Endometrial microvascular endothelial cells (primary cell): ENCODE data around the gene SLCO3A1. TPM values are rescaled to one million over a fixed set of nuclear protein-coding genes. Genes with fewer than 3 reads are reported as not detected.

Experiments
- in situ Hi-C: cut with HindIII; loops from 2 replicates; pipeline ENCODE4 v1.10.0; 2017; ENCODE audit warnings: low sequenced_read_pairs, low pct_unique_long_range_greater_than_20kb; ENCODE audit errors: inconsistent ontology term
- total RNA-seq: library from RNA; depleted of rRNA; stranded (reverse); fragments of >200 nt; gene quantifications from one replicate; pipeline ENCODE4 v1.2.3, GENCODE V29; 2015; ENCODE audit errors: inconsistent ontology term

Gene SLCO3A1
- total RNA-seq, 1 donor from 2014 or later, result 2.0 TPM

DNA sequence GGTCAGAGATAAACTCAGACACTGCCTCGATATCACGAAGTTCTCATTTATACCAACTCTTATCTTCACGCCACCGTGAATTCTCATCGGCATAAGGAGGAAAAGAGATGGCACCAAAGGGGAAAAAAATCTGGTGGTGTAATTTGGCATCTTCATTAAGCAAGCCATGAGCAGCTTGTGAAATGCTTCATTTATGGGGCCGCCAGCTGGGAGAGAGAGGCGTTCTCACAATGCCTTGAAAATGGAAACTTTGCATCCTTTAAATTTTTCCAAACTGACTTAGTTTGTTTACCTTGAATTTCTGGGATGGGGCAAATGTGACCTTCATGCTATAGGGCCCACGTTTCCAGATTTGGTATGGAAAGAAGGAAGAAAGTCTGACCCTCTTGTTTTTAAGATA lies 297.7 kb downstream of the SLCO3A1 start:
- in situ Hi-C loops, result no loop called here

DNA sequence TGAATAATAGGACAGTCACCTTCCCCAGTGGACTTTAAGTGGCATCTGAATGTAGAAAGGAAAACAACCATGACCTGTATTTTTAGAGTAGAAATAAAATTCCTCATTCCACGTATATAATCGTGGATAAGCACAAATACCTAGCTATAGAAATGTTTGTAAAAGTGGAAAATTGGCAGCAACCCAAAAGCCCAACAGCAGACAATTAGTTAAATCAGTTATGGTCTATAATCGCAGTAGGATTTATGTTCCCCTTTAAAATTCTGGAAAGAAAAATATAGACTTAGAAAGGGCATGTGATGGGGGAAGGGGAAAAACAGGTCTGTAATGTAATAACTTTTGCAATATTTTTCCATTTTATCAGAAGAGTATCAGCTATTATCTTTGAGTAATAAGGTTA lies 298.2 kb downstream of the SLCO3A1 start:
- in situ Hi-C loops, result no loop called here

DNA sequence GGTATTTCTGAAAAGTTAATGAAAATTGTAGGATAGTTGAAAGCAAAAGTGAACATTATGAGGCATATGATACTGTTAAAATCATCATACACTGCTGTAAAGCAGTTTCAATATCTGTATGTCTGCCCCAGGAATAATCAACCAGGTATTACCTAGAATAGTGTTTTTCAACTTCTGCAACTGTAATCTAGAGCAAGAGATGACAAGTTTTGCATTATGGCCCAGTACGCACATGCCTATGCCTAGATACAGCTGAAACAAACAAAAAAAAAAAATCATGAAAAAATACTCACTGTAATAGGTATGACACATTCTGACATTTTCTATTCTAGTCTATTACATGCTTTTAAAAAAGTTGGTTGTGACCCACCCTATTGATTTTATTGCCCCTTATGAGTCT lies 299.5 kb downstream of the SLCO3A1 start:
- in situ Hi-C loops, result no loop called here

DNA sequence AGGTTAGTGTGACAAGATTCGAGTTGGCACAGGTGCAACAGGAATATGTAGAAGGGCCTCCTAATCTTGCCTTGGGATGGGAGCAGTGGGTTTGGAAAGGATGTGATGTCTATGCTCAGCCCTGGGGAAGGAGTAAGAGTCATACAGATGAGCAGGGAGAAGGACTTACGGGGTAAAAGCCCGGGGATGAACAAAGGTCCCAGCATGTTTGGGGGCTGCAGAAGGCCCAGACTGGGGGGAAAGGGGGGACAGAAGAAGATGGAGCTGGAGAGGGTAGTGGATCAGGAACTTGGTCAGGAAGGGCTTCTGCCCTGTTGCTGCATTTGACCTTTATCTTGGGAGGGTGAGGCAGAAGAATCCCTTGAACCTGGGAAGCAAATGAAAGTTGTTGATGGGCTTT lies 300.1 kb downstream of the SLCO3A1 start:
- in situ Hi-C loops, result no loop called here

DNA sequence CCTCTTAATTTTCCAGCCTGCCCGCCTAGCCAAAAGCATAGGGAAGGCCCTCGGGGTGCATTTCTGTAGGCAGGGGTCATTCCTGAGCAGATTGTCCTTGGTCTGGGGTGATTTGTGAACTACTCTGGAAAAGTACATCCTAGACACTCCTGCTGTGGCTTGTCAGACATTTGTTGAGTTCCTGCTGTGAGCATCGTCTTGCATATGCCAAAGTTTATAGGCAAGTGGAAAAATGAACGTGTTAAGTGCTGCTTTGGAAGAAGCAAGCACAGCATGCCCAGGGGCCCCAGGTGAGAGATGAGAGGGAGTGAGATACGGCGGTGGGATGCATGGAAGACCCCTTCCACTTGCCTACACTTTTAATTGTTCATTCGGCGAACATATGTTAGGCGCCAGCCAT lies 302.4 kb downstream of the SLCO3A1 start:
- in situ Hi-C loops, result no loop called here

DNA sequence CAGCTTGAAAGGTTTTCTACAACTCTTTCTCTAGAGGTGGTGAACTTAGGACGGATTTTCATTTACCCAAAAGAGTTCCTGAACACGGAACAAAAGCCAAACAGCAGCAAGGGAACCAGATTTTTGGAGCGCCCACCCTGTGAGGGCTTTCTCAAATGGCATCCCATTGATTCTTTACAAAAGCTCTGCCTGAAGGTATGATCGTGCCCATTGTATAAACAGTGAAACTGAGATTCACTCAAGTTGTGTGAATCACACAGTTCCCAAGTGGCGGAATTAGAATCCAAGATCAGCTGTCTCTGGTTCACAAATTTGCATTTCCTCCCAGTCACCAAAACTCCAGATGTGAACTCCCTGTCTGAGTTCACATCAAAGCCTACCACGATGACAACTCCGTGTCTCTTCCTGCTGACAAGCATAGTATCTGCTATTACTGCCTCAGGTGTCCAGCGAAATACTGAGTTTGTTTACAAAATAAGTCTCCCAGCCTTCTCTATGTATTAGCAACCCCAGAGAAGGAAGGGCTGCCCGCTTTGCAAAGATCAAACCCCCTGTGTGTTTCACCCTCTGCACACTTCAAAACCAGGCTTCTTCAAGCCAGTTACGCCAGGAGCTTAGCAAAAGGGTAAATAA lies 304.3 kb downstream of the SLCO3A1 start:
- in situ Hi-C loops, result no loop called here

DNA sequence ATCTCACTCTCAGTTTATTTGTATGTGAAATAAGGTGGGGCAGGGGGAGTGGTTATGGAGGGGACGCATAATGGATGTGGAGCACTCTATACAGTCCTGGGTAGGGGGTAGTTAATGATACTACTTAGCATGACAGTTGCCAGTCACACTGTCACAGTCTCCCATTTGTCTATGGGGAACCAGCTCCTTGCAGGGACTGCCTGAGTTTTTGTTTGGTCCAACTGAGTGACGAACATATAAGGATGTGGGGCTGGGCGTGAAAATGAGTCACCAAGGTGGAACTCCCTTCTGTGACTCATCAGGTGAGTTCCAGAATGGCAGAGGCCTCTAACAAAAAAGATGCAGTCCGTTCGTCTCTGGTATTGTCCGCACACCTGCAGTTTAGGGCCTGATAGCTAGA lies 304.9 kb downstream of the SLCO3A1 start:
- in situ Hi-C loops, result no loop called here

DNA sequence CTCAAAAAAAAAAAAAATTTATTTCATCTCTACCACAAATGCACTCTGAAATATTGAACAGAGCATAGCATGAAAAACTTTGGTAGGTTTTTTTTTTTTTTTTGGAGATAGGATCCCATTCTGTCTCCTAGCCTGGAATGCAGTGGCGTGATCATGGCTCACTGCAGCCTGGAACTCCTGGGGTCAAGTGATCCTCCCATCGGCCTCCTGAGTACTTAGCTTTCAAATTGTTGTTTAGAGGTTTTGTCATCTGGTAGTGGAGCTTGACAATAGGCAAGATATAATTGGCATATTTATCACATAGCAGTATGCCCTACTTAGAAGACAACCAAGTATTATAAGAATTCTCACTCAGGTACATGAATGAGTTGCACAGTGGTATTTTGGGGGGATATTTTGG lies 306.0 kb downstream of the SLCO3A1 start:
- in situ Hi-C loops, result no loop called here

DNA sequence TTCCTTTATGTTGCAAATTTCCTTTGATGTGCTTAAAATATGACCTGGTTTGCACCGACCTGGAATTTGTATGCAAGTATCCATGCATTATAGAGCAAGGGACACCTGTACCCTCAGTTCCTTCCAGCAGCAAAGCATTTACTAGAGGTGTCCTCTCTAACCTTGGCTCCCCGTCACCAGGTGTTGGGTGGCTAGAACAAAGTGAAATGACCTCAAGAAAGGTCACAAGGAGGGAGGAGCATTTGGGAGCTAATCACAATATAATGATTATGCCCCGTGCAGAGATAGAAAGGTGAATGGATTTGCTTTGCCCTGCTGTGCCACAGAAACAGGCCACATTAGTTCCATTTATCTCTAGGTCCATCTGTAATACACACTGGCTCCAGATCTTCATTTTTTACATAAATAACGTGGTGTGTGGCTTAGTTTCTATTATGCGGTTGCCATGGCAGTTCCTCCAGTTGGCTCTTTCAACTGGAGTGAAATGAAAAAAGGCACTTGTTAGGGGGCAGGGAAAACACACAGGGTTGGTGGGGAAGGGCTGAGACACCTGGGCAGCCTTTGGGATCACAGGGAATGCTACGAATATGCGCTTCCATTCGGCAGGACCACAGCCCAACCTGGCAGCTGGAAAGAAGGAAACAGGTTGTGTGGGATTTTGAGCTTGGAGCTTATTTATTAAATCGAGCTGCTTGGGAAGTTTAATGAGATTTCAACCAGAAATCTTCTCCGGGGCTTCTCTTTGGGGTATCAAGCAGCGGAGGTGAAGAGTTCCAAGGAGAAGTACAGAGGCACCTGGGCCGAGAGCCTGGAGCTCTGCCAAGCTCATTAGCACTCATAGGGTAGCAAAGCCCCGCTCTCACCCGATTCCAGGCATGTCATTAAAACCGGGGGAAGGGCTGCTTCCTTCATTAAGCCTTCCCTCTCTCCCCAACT lies 306.7 kb downstream of the SLCO3A1 start:
- in situ Hi-C loops, result no loop called here

DNA sequence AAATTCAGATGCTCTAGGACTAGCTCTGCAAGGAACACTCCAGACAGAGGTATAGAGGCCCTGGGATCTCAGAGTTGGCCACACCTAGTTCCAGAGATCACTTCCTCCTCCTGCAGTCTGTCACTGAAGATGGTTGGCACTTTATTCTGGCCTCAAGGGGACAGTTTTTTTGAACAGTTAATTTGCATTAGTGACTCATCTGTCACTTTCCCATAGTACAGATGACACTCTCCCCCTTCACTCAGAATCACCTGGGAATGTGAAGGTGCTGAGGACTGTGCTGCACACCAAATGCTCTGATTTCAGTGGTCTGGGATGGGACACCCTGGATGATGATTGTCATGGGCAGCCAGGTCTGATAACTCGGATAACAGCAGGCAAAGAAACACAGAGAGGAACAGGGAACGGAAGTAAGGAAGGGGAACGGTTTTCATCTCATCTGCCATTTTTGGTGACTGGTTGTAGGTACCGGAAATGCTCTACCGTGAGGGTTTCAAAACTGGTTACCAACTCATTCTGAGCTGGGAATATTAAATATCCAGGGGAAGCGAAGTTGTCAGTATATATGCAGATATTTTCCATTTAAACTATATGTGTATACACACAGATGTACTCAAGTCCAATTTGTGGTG lies 307.6 kb downstream of the SLCO3A1 start:
- in situ Hi-C loops, result no loop called here

DNA sequence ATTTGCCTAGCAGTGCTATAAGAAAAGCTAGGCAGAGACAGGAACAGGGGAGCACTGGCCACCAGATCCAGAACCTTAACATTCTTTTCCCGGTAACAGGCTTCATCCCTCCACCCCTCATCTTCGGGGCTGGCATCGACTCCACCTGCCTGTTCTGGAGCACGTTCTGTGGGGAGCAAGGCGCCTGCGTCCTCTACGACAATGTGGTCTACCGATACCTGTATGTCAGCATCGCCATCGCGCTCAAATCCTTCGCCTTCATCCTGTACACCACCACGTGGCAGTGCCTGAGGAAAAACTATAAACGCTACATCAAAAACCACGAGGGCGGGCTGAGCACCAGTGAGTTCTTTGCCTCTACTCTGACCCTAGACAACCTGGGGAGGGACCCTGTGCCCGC lies 309.1 kb downstream of the SLCO3A1 start:
- in situ Hi-C loops, result no loop called here

DNA sequence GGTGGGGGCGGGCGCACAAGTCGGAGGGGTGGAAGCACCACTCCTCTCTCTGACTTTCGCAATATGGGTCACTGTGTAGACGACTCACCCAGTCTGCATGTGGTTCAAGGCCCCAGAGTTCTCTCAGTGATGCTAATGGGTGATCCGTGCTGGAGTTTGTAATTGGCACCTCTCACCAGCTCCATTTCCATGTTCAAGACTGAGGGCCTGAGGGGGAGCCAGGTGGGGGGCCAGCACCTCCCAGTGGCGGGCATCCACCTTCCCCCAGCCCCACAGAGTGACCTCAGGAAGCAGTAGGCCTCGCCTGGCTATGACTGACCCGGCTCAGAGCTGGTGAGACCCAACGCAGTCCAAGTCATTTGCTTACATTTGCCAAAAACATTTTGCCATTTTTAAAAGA lies 310.1 kb downstream of the SLCO3A1 start:
- in situ Hi-C loops, result no loop called here

DNA sequence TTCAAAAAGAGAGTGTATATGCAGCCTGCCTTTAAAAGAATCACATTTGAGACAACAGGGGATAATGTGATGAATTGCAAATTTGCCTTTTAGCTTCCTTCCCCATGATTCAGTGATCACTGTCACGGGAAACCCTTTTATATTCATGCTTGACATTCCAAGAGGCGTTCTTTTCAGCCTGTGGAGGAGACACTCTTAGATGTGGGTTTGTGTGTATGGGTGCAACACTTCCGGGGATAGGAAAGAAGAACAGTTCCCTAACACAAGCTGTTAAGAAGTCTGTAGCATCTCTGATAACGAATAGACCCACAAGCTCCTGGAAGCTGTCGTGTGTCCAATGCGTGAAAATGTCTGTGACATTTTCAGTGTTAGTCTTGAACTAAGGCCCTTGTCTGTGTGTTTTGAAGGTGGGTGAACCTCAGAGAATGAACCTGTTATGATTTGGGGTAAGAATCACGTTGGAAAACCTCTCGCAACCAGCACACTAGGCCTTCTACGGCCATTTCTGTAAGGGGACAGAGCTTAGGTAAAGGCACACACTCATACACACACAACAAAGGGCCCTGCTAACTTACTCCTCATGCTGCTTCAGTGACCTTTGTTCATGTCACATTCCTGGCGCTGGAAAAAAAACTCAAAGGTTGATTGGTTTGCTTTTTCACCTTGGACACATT lies 311.0 kb downstream of the SLCO3A1 start:
- in situ Hi-C loops, result no loop called here

DNA sequence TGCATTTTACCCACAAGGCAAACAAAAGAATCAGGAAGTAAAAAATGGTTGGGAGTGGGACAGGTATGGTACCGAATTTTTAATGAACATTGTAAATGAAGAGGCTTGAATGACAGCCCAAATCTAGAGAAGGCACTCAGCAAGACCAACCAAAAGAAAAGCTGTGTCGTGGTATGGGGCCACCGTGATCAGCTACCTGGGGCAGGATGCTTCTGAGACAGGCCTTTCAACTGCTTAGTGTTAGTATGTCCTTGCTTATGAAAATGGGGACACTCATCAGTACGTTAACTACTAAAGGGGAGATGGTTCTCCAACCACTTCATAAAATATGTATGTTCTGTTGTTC lies 311.5 kb downstream of the SLCO3A1 start:
- in situ Hi-C loops, result no loop called here

DNA sequence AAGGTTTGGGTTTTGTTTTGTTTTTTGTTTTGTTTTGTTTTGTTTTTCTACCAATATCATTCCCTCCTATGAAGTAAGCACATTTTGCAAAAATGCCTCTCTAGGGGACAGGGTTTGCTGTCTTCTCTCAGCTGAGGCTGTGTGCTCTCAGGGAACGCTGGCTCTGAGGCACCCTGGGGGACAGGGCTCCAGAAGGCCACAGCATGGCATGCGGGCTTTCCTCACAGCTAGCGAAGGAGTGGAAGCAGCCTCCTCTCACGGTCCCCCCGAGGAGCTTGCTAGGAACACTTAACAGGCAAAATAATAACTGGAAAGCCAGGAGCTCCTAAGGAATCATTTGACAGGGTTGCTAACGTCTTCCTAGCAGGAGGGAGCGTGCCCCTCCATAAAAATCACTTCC lies 312.5 kb downstream of the SLCO3A1 start:
- in situ Hi-C loops, result no loop called here

DNA sequence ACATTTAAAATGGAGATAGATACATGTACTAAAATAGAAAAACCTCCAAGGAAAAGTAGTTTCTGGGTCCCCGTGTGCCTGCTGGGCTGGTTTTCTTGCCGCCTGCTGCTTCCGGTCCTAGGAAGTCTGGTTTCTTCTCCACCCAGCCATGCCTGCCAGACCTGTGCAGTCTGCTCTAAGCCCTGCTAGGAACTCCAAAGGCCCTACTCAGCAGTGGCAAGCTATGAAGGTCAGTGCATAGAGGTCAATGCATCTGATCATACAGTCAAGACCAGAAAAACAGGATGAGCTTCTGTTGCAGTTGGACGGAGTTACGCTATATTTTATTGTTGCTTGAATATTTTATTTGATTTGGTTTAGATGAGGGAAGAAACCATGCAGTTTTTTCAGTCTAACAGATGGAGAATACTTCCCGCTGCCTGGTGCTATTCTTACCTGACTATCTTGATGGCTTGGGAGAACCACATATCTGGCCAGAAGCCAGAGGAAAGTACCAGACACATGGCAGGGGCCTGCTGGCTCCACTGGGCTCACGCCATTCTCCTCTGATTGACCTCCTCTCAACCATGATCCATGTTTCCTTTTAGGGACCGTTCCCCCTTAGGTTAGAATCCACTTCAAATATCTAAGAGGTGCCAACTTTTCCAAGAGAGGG lies 313.4 kb downstream of the SLCO3A1 start:
- in situ Hi-C loops, result no loop called here

DNA sequence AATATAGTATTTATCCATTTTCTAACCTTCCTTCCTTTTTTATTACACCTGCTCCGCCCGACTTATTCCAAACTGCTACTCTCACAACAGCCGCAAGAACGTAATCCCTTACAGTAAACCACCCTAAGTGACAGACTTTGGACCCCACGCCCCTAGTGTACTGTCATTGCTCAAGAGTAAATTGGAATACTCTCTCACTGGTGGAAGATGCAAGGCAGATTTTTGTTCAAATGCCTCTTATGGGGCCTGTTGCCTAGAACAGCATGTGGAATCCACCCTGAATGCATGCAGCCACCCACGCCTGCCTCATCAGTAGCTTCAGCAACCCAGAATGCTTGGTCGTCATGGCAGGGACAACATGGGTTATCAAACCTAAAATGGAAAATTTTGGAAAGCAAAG lies 313.9 kb downstream of the SLCO3A1 start:
- in situ Hi-C loops, result no loop called here

DNA sequence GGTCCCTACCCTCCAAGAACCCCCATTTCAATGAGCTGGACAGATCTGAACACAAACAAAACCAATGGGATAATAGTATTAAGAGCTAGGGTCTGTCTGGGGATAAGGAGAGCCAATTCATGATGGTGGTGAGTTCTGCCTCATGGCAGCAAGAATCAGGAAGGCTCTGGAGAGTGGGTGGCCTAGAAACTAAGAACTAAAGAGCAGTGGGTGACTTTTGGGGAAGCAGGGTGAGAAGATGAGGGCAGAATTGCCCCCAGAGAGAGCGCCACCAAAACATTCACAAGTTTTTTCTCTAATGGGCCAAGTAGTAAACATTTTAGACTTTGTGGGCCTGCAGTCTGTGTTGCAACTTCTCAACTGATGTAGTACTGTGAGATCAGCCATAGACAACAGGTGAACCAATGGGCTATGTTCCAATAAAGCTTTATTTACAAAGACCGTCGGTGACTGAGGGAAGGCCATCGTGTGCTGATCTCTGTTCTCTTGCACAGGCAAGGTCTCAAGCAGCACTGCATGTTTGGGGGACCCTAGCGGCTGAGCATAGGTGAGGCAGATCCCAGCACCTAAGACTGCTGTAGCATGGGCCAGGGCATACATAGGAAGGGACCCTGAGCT lies 314.7 kb downstream of the SLCO3A1 start:
- in situ Hi-C loops, result no loop called here

DNA sequence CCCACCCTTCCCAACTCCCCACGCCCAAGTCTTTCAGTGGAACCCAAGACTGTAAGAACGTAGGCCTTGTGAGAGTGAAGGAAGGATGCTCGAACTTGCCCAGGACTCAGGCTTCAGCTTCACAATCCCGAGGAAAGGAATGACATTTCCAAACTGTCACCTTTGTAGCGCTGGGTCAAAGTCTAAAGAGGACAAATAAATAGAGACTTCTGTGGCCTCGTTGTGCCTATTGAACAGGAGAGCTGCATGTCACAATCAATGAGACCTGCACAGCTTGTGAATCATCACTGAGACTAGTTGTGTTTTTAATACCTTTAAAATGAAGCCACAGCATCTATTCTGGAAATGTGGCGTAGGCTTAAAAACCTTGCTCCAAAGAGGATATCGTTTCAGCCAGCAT lies 317.4 kb downstream of the SLCO3A1 start:
- in situ Hi-C loops, result no loop called here
